Measurements from ENCODE around the gene KMO. TPM values are rescaled to one million over a fixed set of nuclear protein-coding genes. Genes with fewer than 3 reads are reported as not detected.

Gene KMO
- total RNA-seq, 1 donor from 2014 or later = 0.10 TPM

DNA sequence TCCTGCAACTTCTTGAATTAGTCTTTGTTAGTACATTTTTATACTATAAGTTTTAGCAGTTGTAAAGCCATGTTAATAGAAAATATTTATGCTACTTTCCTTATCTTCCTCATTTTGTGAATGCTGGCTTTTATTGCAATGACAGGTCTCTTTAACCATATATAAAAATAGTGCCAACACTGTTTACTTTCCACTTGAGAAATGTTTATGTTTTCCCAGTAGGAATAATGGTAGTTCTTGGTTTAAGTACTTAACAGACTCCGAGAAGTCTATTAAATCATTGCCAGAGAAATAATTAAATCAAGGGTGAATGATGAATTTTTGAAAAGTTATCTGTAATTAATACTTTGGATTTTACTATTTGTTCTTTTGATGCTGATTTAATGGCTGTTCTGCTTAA lies 98.3 kb downstream of the KMO start:
- DNase-seq = no peak

DNA sequence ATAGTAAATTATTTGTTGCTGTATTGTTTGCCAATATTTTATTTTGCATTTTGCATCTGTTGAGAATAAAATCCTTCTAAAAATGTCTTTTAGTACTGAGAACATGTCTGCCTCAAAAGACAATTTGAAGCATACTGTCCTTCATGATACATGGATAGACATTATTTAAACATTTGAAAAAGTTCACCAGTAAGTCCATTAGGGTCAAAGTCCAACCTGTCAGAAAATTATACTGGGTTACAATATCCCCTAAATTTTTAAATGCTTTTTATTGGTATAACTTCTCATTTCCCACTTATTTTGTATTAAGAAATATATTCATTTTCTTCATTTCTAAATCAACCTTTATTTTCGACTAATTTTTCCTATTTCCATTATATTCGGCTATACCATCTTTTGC lies 98.7 kb downstream of the KMO start:
- DNase-seq = no peak

GRCh38 chr1:241631674-241632073 lies 99.5 kb downstream of the KMO start:
- DNase-seq = no peak

DNA sequence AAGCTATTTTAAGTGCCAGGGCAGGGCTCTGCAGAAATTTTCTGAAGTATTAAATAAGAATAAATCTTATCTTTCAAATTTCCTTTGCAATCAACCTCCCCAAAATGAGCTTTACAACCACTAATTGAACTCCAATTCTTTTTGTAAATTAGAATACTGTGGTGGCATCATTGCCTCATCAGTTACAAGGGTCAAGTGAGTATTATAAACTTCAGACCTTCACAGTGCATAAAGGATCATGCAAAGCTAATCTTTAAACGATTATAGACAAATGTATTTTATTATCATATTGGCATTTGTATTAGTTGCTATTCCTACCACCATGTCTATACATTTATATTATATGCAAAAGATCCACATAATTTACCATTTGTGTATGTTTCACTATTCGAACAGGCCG lies 100.8 kb downstream of the KMO start:
- no peak for DNase-seq

DNA sequence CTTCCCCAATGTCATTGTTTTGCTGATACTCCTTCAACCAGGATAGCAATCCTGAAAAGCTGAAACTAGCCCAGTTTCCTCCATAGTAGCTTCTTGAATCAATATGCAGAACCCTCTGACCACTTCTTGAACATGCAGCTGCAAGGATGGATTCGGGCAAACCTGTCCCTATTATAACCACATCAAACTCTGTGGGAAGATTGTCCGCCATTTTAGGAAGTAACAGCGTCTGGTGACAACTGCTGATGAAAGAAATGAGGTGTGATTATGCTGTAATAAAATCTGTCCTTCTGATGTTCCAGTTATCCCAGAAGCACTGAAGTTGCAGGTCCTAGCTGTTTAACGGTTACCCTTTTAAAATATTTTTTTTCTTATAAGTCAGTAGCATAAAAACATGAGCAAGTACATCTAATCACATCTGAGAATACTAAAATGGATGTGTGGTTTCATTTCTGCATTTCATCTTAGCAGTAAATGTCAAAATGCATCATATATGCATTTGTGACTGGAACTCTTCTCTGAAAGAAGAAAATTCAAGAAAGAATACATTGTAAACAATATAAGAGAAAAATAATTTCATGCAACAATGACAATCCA lies 103.5 kb downstream of the KMO start:
- DNase-seq = no peak

GRCh38 chr1:241636291-241636690 lies 104.1 kb downstream of the KMO start:
- peak; percentile 12 for DNase-seq

DNA sequence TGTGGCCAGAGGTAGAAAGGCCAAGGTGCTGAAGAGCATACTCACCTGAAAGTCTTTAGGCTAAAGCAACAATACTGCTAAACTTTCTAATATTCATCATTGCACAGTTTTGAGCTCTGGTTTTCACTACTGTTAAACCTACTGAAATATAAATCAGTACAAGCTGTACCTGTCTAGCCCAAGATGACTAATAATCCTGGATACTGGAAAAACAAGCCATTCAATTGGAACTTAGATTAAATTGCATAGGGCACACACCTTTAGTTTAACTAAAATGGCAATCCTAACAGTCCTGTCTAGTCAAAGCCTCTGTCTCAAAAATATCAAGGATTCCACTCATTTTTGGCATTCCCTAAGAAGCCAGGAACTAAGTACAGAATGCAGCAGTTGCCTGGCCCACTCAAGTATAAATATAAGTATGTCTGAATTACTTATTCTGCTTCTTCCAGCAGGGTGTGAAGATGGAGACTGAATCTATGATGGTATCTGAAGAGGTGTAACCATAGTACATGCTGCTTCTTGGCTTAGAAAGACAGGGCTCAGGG lies 104.9 kb downstream of the KMO start:
- no peak for DNase-seq

GRCh38 chr1:241637604-241638003 lies 105.4 kb downstream of the KMO start:
- DNase-seq = no peak

DNA sequence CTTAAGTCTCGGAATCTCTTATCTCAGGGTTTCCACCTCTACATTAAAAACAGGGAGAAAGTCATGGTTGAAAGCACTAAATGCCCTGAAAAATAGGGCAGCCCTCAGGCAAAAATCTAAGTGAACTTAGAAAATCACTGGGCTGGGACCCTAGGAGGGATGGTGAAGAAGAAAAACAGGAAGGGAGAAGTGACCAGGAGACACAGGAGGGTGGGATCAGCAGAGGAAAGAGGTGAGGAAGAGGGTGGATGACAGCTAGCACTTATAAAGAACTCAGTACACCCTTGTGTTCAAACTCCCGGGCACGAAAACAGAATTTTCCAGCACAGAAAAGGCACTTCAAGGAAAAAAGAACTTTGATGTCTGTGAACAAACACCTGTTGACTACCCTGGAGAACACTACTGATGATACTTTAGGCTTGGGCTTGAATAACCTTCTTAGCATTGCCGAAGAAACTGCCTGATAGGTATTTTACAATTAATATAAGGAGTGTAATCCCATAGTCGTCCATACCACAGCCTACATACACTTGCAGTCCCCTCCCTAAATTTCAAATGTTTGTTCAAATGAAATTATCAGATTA lies 106.0 kb downstream of the KMO start:
- no peak for DNase-seq

GRCh38 chr1:241638909-241639622 lies 106.9 kb downstream of the KMO start:
- peak; percentile 41 for DNase-seq

- peak; percentile 56 for DNase-seq
Measured at GRCh38 chr1:241639623-241640148, 107.5 kb downstream of the KMO start.

- DNase-seq = peak; percentile 97
Measured at GRCh38 chr1:241640149-241640866, 108.1 kb downstream of the KMO start, which contains the start of the genes CHML and OPN3. CHML (minus strand) TSS chr1:241640369; CDS start chr1:241635766, 4,603 bp downstream. OPN3 (minus strand) TSS chr1:241640369; CDS start chr1:241640254, 115 bp downstream.

GRCh38 chr1:241640867-241641622 lies 108.9 kb downstream of the KMO start:
- peak; percentile 33 for DNase-seq

- no peak for DNase-seq
Measured at GRCh38 chr1:241641773-241642592, 109.8 kb downstream of the KMO start.

DNA sequence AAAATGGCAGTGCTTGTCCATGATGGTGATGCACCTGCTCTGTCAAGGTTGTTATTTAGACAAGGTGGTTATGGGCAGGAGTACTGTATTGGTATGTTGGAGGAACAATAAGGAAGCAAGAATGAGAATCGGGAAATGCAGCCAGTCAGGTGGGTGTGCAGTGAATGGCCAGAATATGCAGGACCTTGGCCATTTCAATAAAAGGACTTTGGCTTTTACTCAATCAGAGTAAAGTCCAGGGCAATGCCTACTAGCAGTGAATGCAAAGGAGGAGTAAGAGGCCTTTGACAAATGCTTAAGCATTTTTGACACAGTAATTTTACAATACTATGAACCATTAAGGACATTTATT lies 110.4 kb downstream of the KMO start:
- DNase-seq = no peak

DNA sequence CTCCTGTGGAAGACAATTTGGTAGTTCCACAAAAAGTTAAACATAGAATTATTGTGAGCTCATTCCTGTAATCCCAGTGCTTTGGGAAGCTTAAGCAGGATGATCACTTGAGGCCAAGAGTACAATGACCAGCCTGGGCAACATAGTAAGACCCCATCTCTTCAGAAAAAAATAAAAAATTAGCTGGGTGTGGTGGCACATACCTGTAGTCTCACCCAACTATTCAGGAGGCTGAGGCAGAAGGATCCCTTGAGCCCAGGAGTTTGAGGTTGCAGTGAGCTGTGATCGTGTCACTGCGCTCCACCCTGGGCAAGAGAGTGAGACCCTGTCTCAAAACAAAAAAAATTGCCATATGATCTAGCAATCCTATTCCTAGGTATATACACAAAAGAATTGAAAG lies 112.1 kb downstream of the KMO start:
- no peak for DNase-seq

- no peak for DNase-seq
Measured at GRCh38 chr1:241645199-241645598, 113.0 kb downstream of the KMO start.
